A673 (cell line): Measurements from ENCODE around the gene NOSIP. TPM values are rescaled to one million over a fixed set of nuclear protein-coding genes. Genes with fewer than 3 reads are reported as not detected.

ENCODE experiments used
- BruUV-seq: library from RNA; stranded (reverse); fragments of 400-500 nt; replicated peaks from 2 replicates; lab custom pipeline; 2021; lab: Mats Ljungman, UMichigan
- CTCF ChIA-PET: fragments of 300-600 bp; sonication (Branson Sonifier 250); formaldehyde crosslinking; loops from one replicate; lab custom pipeline; 2022; ENCODE audit warnings: antibody characterized with exemption; lab: Charles Lee
- POLR2A ChIA-PET: fragments of 300-600 bp; sonication (Branson Sonifier 250); formaldehyde crosslinking; loops from one replicate; lab custom pipeline; 2022; ENCODE audit warnings: antibody characterized with exemption; ENCODE audit not compliant: low non-redundant PET; lab: Charles Lee
- DNase-seq: peaks from one replicate; pipeline ENCODE4 v3.0.0-alpha.2; 2015; ENCODE audit warnings: low spot score
- H3K27ac ChIP-seq: fragments of 200-600 bp; sonication (generic); 2 replicates; pipeline ENCODE4 v1.5.1; 2016; ENCODE audit warnings: mixed run types, low read depth, mild to moderate bottlenecking, mixed read lengths, antibody characterized with exemption, low read length; ENCODE audit not compliant: poor library complexity, severe bottlenecking
- H3K27me3 ChIP-seq: fragments of 200-600 bp; sonication (generic); replicated peaks from 2 replicates; pipeline ENCODE4 v1.6.1; 2017; ENCODE audit warnings: mixed run types, low read depth, mild to moderate bottlenecking, mixed read lengths, antibody characterized with exemption, low read length; ENCODE audit not compliant: insufficient read depth, poor library complexity
- H3K36me3 ChIP-seq: fragments of 200-600 bp; sonication (generic); 2 replicates; pipeline ENCODE4 v1.6.1; 2016; ENCODE audit warnings: mixed run types, mild to moderate bottlenecking, mixed read lengths, antibody characterized with exemption, low read length; ENCODE audit not compliant: insufficient read depth, poor library complexity, severe bottlenecking
- H3K4me1 ChIP-seq: fragments of 200-600 bp; sonication (generic); 2 replicates; pipeline ENCODE4 v1.6.1; 2017; ENCODE audit warnings: mixed run types, mild to moderate bottlenecking, mixed read lengths, antibody characterized with exemption, low read length; ENCODE audit not compliant: insufficient read depth, poor library complexity, severe bottlenecking
- H3K4me3 ChIP-seq: fragments of 200-600 bp; sonication (generic); 2 replicates; pipeline ENCODE4 v1.5.1; 2016; ENCODE audit warnings: low read depth, mixed run types, mild to moderate bottlenecking, mixed read lengths, low read length; ENCODE audit not compliant: poor library complexity, severe bottlenecking
- H3K9me3 ChIP-seq: fragments of 200-600 bp; sonication (generic); 2 replicates; pipeline ENCODE4 v1.6.1; 2016; ENCODE audit warnings: mixed run types, low read depth, mild to moderate bottlenecking, mixed read lengths, antibody characterized with exemption, low read length; ENCODE audit not compliant: poor library complexity, severe bottlenecking
- EZH2 ChIP-seq: fragments of 200-600 bp; sonication (generic); IDR thresholded peaks from 2 replicates; pipeline ENCODE4 v1.6.1; 2017; ENCODE audit warnings: borderline replicate concordance, low read depth, mild to moderate bottlenecking, mixed read lengths, antibody characterized with exemption, low read length; ENCODE audit not compliant: poor library complexity, severe bottlenecking
- intact Hi-C: fragments of 100-400 bp; cut with micrococcal nuclease; formaldehyde crosslinking; loops from one replicate; pipeline ENCODE4 v1.10.0; 2022; ENCODE audit not compliant: unreplicated experiment
- total RNA-seq: library from RNA; stranded (reverse); gene quantifications from 2 replicates; pipeline ENCODE4 v1.2.3, GENCODE V29; 2021
- TF ChIP-seq, protein P1 (sequence below): fragments of 300-800, 200-600 bp; sonication (generic); conservative IDR thresholded peaks from 2 replicates; pipeline ENCODE4 v1.5.1; 2017; ENCODE audit warnings: low read depth, mild to moderate bottlenecking, antibody characterized with exemption, low read length, moderate library complexity, mixed read lengths

NOSIP gene
- total RNA-seq, 1 experiment from 2014 or later: 178 TPM

DNA sequence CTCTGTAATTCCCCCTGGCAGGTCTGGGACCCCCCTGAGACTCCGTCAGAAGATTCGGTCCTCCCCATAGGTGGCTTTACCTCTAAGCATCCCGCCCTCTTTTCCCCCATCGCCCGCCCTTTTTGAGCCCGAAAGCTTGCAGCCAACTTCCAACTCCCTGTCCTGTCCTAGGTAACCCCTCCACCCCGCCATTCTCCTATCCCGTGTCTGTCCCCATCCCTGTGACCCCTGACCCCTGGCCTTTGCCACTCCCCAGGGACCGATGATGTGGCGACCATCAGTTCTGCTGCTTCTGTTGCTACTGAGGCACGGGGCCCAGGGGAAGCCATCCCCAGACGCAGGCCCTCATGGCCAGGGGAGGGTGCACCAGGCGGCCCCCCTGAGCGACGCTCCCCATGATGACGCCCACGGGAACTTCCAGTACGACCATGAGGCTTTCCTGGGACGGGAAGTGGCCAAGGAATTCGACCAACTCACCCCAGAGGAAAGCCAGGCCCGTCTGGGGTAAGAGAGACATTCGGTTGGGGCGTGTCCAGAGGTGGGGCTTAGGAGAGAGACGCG is 52.1 kb downstream of the NOSIP start:
- POLR2A ChIA-PET: no interaction called here
- no TSS peak for BruUV-seq
- intact Hi-C loops: no loop called here

DNA sequence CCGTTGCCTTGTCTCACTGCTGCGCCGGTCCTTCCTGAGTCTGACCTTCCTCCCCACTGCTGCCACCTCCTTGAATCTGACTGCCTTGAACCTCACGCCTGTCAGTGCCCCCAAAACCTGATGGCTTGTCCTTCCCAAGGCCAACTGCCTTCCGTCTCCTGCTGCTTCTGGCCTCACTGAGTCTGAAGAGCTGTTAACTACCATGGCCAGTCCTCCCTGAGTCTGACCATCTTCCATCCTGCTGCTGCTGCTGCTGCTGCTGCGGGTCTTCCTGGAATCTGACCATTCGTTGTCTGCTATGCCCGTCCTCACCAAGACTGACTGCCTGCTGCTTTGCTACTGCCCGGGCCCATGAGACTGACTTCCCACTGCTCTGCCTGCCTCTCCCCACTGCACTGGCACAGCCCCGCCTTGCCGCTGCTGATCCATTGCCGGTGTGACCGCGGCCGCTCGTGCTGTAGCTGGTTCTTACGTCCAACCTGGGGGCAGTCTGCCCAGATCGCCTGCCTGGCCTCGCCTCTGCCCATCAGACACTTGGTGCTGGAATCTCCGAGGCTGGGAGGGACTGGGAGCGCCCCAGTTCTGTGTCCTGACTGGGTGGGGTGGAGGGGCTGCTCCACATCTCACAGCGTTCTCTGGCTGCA is 55.4 kb downstream of the NOSIP start:
- H3K27me3 ChIP-seq: no peaks in the 10 kb centered on the region
- no TSS peak for BruUV-seq
- no peak for DNase-seq
- H3K36me3 ChIP-seq: peaks cover 64% of the 10 kb centered on the region
- ChIA-PET CTCF (no interaction called here), POLR2A (no interaction called here)
- no peaks in the 10 kb centered on the region for H3K9me3 ChIP-seq
- H3K4me3 ChIP-seq: no peak overlapping the region
- H3K4me1 ChIP-seq: no peaks in the 10 kb centered on the region
- intact Hi-C loops: no loop called here
- peak overlapping the region; percentile 42 for H3K27ac ChIP-seq
- TF ChIP-seq, protein P1, sequence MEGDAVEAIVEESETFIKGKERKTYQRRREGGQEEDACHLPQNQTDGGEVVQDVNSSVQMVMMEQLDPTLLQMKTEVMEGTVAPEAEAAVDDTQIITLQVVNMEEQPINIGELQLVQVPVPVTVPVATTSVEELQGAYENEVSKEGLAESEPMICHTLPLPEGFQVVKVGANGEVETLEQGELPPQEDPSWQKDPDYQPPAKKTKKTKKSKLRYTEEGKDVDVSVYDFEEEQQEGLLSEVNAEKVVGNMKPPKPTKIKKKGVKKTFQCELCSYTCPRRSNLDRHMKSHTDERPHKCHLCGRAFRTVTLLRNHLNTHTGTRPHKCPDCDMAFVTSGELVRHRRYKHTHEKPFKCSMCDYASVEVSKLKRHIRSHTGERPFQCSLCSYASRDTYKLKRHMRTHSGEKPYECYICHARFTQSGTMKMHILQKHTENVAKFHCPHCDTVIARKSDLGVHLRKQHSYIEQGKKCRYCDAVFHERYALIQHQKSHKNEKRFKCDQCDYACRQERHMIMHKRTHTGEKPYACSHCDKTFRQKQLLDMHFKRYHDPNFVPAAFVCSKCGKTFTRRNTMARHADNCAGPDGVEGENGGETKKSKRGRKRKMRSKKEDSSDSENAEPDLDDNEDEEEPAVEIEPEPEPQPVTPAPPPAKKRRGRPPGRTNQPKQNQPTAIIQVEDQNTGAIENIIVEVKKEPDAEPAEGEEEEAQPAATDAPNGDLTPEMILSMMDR: no peak
- TF ChIP-seq EZH2: no peak

More for the DNA sequence above, 52.1 kb downstream of the NOSIP start:
- Histone ChIP-seq H3K36me3 (peaks cover 61% of the 10 kb centered on the region), H3K9me3 (no peaks in the 10 kb centered on the region), H3K4me3 (peak overlapping the region; percentile 31), H3K4me1 (peaks cover 7% of the 10 kb centered on the region), H3K27me3 (no peaks in the 10 kb centered on the region), H3K27ac (no peak overlapping the region)
- DNase-seq: no peak
- CTCF ChIA-PET: interaction anchor here (0.6 kb wide), 1 partner anchor 36 kb away, joined by 7 read pairs; no protein-coding TSS in a partner anchor
- TF ChIP-seq EZH2: no peak
- TF ChIP-seq, protein P1: no peak

DNA sequence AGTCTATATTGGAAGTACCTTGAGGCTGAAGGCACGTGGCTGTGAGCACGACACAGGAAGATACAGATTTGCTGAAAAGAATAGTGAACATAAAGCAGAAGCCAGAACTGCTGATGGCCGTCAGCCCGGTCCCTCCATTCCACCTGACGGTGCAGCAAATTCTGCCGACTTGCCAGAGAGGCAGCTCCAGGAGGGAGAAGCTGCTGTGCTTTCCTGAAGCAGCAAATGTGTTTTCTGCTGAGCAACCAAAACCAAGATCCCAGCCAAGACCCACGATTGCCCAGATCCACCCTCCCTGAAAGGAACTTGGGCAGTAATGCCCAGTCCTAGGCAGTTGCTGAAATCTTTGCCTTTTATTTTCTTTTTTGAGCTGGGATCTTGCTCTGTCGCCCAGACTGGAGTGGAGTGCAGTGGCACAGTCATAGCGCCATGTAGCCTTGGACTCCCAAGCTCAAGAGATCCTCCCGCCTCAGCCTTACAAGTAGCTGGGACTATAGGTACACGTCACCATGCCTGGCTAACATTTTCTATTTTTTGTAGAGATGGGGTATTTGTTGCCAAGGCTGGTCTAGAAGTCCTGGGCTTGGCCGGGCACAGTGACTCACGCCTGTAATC is 59.5 kb downstream of the NOSIP start:
- ChIA-PET CTCF (interaction anchor here (0.7 kb wide), 1 partner anchor 292 kb away, joined by 5 read pairs; the partner anchor contains the start of gene FUZ), POLR2A (no interaction called here)
- H3K36me3 ChIP-seq: peaks cover 65% of the 10 kb centered on the region
- no peak overlapping the region for H3K4me3 ChIP-seq
- peak overlapping the region; percentile 47 for H3K27ac ChIP-seq
- no peak for TF ChIP-seq EZH2
- TF ChIP-seq, protein P1: no peak
- no TSS peak for BruUV-seq
- no peaks in the 10 kb centered on the region for H3K27me3 ChIP-seq
- no peak for DNase-seq
- no peaks in the 10 kb centered on the region for H3K9me3 ChIP-seq
- intact Hi-C loops: no loop called here
- peaks cover 5% of the 10 kb centered on the region for H3K4me1 ChIP-seq
